H1 (cell line): Measurements from ENCODE around the gene SRGAP2C. TPM values are rescaled to one million over a fixed set of nuclear protein-coding genes. Genes with fewer than 3 reads are reported as not detected.
"Not testable (repeated sequence)": the region's sequence is repeated elsewhere in the genome, so short reads cannot be mapped to it uniquely, and the experiment has no call there.

Experiments used
- CTCF ChIA-PET: fragments of 300-600 bp; sonication (Branson Sonifier 250); formaldehyde crosslinking; loops from one replicate; lab custom pipeline; 2021; ENCODE audit not compliant: partially characterized antibody; lab: Charles Lee
- POLR2A ChIA-PET: fragments of 300-600 bp; sonication (Branson Sonifier 250); formaldehyde crosslinking; loops from one replicate; lab custom pipeline; 2021; ENCODE audit warnings: inconsistent platforms; ENCODE audit not compliant: partially characterized antibody; lab: Charles Lee
- DNase-seq, 2 experiments: peaks; one replicate each; pipeline versions ENCODE4 v3.0.0 to v3.0.0-alpha.2; 2010 to 2022; ENCODE audit warnings: low spot score in 2 of 2, low read depth in 1 of 2, mixed read lengths in 1 of 2
- FAIRE-seq: peaks from 2 replicates; lab custom pipeline; 2011; peaks lifted over from hg19 to GRCh38; lab: Jason Lieb, UNC
- H2AFZ ChIP-seq: 2 replicates; pipeline ENCODE4 v1.8.1; 2012; ENCODE audit warnings: low read length, inconsistent platforms
- H2AK5ac ChIP-seq: 2 replicates; pipeline ENCODE4 v1.6.1; 2013; ENCODE audit warnings: low read depth, low read length
- H2BK120ac ChIP-seq: replicated peaks from 2 replicates; pipeline ENCODE3; 2013; ENCODE audit warnings: low read depth, low read length, inconsistent platforms
- H2BK12ac ChIP-seq: 2 replicates; pipeline ENCODE4 v1.6.1; 2013; ENCODE audit warnings: low read depth, low read length
- H2BK15ac ChIP-seq: 2 replicates; pipeline ENCODE4 v1.6.1; 2013; ENCODE audit warnings: low read length
- H2BK20ac ChIP-seq: 2 replicates; pipeline ENCODE4 v1.6.1; 2013; ENCODE audit warnings: low read length
- H2BK5ac ChIP-seq: 2 replicates; pipeline ENCODE4 v1.6.1; 2013; ENCODE audit warnings: low read depth, low read length
- H3K14ac ChIP-seq: 2 replicates; pipeline ENCODE4 v1.6.1; 2013; ENCODE audit warnings: inconsistent platforms; ENCODE audit not compliant: insufficient read length
- H3K18ac ChIP-seq: 2 replicates; pipeline ENCODE4 v1.6.1; 2013; ENCODE audit warnings: low read length; ENCODE audit errors: extremely low read depth
- H3K23ac ChIP-seq: 2 replicates; pipeline ENCODE4 v1.6.1; 2013; ENCODE audit warnings: inconsistent platforms; ENCODE audit not compliant: insufficient read length
- H3K23me2 ChIP-seq: 2 replicates; pipeline ENCODE4 v1.6.1; 2013; ENCODE audit warnings: low read depth, low read length
- H3K27ac ChIP-seq: 2 replicates; pipeline ENCODE4 v1.6.1; 2011; ENCODE audit warnings: low read depth, low read length, inconsistent platforms
- H3K27me3 ChIP-seq, 4 experiments: replicated peaks in 1 of 4; 1 replicate in 1 of 4; 2 replicates in 3 of 4; pipeline versions ENCODE4 v1.6.1 to v1.8.1; 2011 to 2013; ENCODE audit warnings: low read length in 3 of 4, mild to moderate bottlenecking in 3 of 4, inconsistent platforms in 2 of 4, mixed read lengths in 2 of 4, moderate library complexity in 1 of 4; ENCODE audit not compliant: control insufficient read depth in 3 of 4, insufficient read depth in 3 of 4; ENCODE audit errors: extremely low read depth in 1 of 4
- H3K36me3 ChIP-seq, 4 experiments: 2 replicates each; pipeline versions ENCODE4 v1.6.1 to v1.8.1; 2011 to 2013; ENCODE audit warnings: mild to moderate bottlenecking in 4 of 4, low read length in 3 of 4, moderate library complexity in 2 of 4, control low read depth in 1 of 4, inconsistent platforms in 1 of 4; ENCODE audit not compliant: insufficient read depth in 4 of 4, control insufficient read depth in 2 of 4
- H3K4ac ChIP-seq: replicated peaks from 2 replicates; pipeline ENCODE3; 2013; ENCODE audit warnings: low read length, low read depth, mixed read lengths, inconsistent platforms; ENCODE audit not compliant: insufficient read length
- H3K4me1 ChIP-seq, 4 experiments: replicated peaks in 1 of 4; 1 replicate in 1 of 4; 2 replicates in 3 of 4; pipeline versions ENCODE4 v1.6.1 to v1.8.1; 2011 to 2013; ENCODE audit warnings: low read length in 3 of 4, inconsistent platforms in 2 of 4, mixed read lengths in 1 of 4; ENCODE audit not compliant: insufficient read depth in 4 of 4, control insufficient read depth in 3 of 4
- H3K4me2 ChIP-seq, 2 experiments: 2 replicates each; pipeline versions ENCODE4 v1.6.1 to v1.8.1; 2011 to 2013; ENCODE audit warnings: low read depth in 2 of 2, low read length in 2 of 2, control low read depth in 1 of 2, inconsistent platforms in 1 of 2, mild to moderate bottlenecking in 1 of 2; ENCODE audit not compliant: insufficient read depth in 1 of 2
- H3K4me3 ChIP-seq, 4 experiments: fragments of 200-600, 300-600 bp in 1 of 4; sonication (generic), shearing (Covaris generic), sonication (Bioruptor Twin) in 1 of 4; 2 replicates each; pipeline versions ENCODE4 v1.5.1 to v1.8.1; 2011 to 2016; ENCODE audit warnings: low read length in 4 of 4, low read depth in 3 of 4, control low read depth in 2 of 4, inconsistent platforms in 2 of 4, mild to moderate bottlenecking in 2 of 4, mixed read lengths in 1 of 4, moderate library complexity in 1 of 4; ENCODE audit not compliant: insufficient read depth in 2 of 4; ENCODE audit errors: extremely low read depth in 1 of 4
- H3K56ac ChIP-seq: replicated peaks from 2 replicates; pipeline ENCODE3; 2013; ENCODE audit warnings: low read depth, mild to moderate bottlenecking, mixed read lengths, low read length, inconsistent platforms; ENCODE audit not compliant: insufficient read length
- H3K79me1 ChIP-seq: 2 replicates; pipeline ENCODE4 v1.6.1; 2013; ENCODE audit warnings: low read depth, low read length, control low read depth
- H3K79me2 ChIP-seq, 2 experiments: 2 replicates each; pipeline versions ENCODE4 v1.6.1 to v1.8.1; 2012 to 2013; ENCODE audit warnings: low read length in 2 of 2, mild to moderate bottlenecking in 2 of 2, inconsistent platforms in 1 of 2; ENCODE audit not compliant: insufficient read depth in 2 of 2, control insufficient read depth in 1 of 2
- H3K9ac ChIP-seq, 4 experiments: replicated peaks in 1 of 4; 1 replicate in 1 of 4; 2 replicates in 3 of 4; pipeline versions ENCODE4 v1.6.1 to v1.8.1; 2011 to 2013; ENCODE audit warnings: low read depth in 3 of 4, low read length in 3 of 4, control low read depth in 2 of 4, mild to moderate bottlenecking in 2 of 4, moderate library complexity in 2 of 4, inconsistent platforms in 1 of 4; ENCODE audit errors: extremely low read depth in 1 of 4
- H3K9me3 ChIP-seq, 2 experiments: 2 replicates each; pipeline versions ENCODE4 v1.6.1 to v1.8.1; 2012 to 2013; ENCODE audit warnings: mild to moderate bottlenecking in 2 of 2, moderate library complexity in 2 of 2, control low read depth in 1 of 2, inconsistent platforms in 1 of 2, low read depth in 1 of 2, low read length in 1 of 2, mixed read lengths in 1 of 2; ENCODE audit not compliant: insufficient read depth in 2 of 2
- H4K20me1 ChIP-seq, 2 experiments: replicated peaks in 1 of 2; 2 replicates each; pipeline versions ENCODE3 to v1.8.1; 2011 to 2013; ENCODE audit warnings: inconsistent platforms in 2 of 2, low read length in 2 of 2, mild to moderate bottlenecking in 1 of 2; ENCODE audit not compliant: insufficient read depth in 2 of 2, control insufficient read depth in 1 of 2
- H4K5ac ChIP-seq: 2 replicates; pipeline ENCODE4 v1.6.1; 2013; ENCODE audit warnings: low read length, low read depth, mixed read lengths, inconsistent platforms; ENCODE audit not compliant: insufficient read length
- H4K8ac ChIP-seq: 2 replicates; pipeline ENCODE4 v1.8.0; 2013; ENCODE audit warnings: mild to moderate bottlenecking, moderate library complexity, low read length, inconsistent platforms; ENCODE audit not compliant: insufficient read depth; ENCODE audit errors: extremely low read depth
- H4K91ac ChIP-seq: replicated peaks from 2 replicates; pipeline ENCODE3; 2013; ENCODE audit warnings: low read length, mixed read lengths, inconsistent platforms; ENCODE audit not compliant: insufficient read length
- WGBS, 2 experiments: shearing (Covaris generic) in 1 of 2; methylation state at CpG; one replicate each; pipeline versions ENCODE4 v1.1.6 to v1.1.7; 2013 to 2015; ENCODE audit warnings: low lambda C conversion rate in 2 of 2, mixed read lengths in 2 of 2, inconsistent platforms in 1 of 2, low coverage in 1 of 2, missing lambda C conversion rate in 1 of 2; ENCODE audit not compliant: insufficient replicate concordance in 2 of 2, insufficient coverage in 1 of 2, insufficient read length in 1 of 2; ENCODE audit errors: extremely low coverage in 1 of 2, missing lambda C conversion rate in 1 of 2; 5-methylcytosine and 5-hydroxymethylcytosine counted together
- polyA plus RNA-seq, 7 experiments: library from polyadenylated mRNA; depleted of rRNA in 3 of 7; stranded (reverse) in 5 of 7; unstranded in 2 of 7; fragments of >200 nt in 5 of 7; fragments of 200-250 nt in 2 of 7; gene quantifications; 1 replicate in 5 of 7; 2 replicates in 1 of 7; 4 replicates in 1 of 7; pipeline versions ENCODE4 v1.2.1 to v1.2.3, GENCODE V29; 2011 to 2013; ENCODE audit warnings: missing spikeins in 2 of 7, mixed read lengths in 2 of 7
- total RNA-seq: library from RNA; stranded (reverse); fragmentation: NEBNext Ultra II Directional; extraction: Animal tissue kit (Norgen Biotek cat#: 25700); gene quantifications from 2 replicates; pipeline ENCODE4 v1.2.1, GENCODE V29; 2021

Gene SRGAP2C
- total and polyA plus RNA-seq, 2 of the 8 experiments (the other 6 are each of a cell fraction or from before 2014, with no cell fraction given) = 2.5 to 25.2 TPM

GRCh38 chr1:121257632-121258031 lies 72.9 kb downstream of the SRGAP2C start:
- H4K91ac ChIP-seq, H3K23ac ChIP-seq, POLR2A ChIA-PET, H3K23me2 ChIP-seq, H2AK5ac ChIP-seq, H3K36me3 ChIP-seq, H3K18ac ChIP-seq, FAIRE-seq, H3K4me2 ChIP-seq, H3K4me1 ChIP-seq, DNase-seq, H4K5ac ChIP-seq, H3K9me3 ChIP-seq, H3K4ac ChIP-seq, H2BK120ac ChIP-seq, H4K20me1 ChIP-seq, H3K79me2 ChIP-seq, H2BK5ac ChIP-seq, H2BK15ac ChIP-seq, H3K27me3 ChIP-seq, H4K8ac ChIP-seq, H3K27ac ChIP-seq, H3K9ac ChIP-seq, H3K4me3 ChIP-seq, H2AFZ ChIP-seq, CTCF ChIA-PET, H2BK12ac ChIP-seq, H2BK20ac ChIP-seq, H3K79me1 ChIP-seq, H3K56ac ChIP-seq, H3K14ac ChIP-seq: not testable (repeated sequence)
- no CpG with 5 or more reads among the region's 2 CpGs for WGBS, 2 experiments

GRCh38 chr1:121258134-121258533 lies 73.4 kb downstream of the SRGAP2C start:
- H3K27me3 ChIP-seq, H2BK20ac ChIP-seq, H3K79me1 ChIP-seq, H2AK5ac ChIP-seq, H3K9me3 ChIP-seq, POLR2A ChIA-PET, CTCF ChIA-PET, H3K4me1 ChIP-seq, H3K23ac ChIP-seq, H3K4me2 ChIP-seq, H3K18ac ChIP-seq, H3K23me2 ChIP-seq, H3K14ac ChIP-seq, H3K79me2 ChIP-seq, H3K56ac ChIP-seq, H2BK15ac ChIP-seq, H2BK5ac ChIP-seq, H3K27ac ChIP-seq, H4K5ac ChIP-seq, DNase-seq, H3K4ac ChIP-seq, FAIRE-seq, H3K9ac ChIP-seq, H3K4me3 ChIP-seq, H4K8ac ChIP-seq, H2BK120ac ChIP-seq, H4K20me1 ChIP-seq, H4K91ac ChIP-seq, H2AFZ ChIP-seq, H3K36me3 ChIP-seq, H2BK12ac ChIP-seq: not testable (repeated sequence)
- WGBS, 2 experiments = 83% methylated on average over 1 of the region's 2 CpGs; no CpG with 5 or more reads in 1 of the 2 experiments
